Measurements from ENCODE around the gene OXLD1. TPM values are rescaled to one million over a fixed set of nuclear protein-coding genes. Genes with fewer than 3 reads are reported as not detected.
A peak's percentile ranks its signal among the peaks of the same experiment; 100 is the strongest.
"Not testable (repeated sequence)": the region's sequence is repeated elsewhere in the genome, so short reads cannot be mapped to it uniquely, and the experiment has no call there.

Gene OXLD1
- total RNA-seq, 1 experiment from 2014 or later, result 37.0 TPM

DNA sequence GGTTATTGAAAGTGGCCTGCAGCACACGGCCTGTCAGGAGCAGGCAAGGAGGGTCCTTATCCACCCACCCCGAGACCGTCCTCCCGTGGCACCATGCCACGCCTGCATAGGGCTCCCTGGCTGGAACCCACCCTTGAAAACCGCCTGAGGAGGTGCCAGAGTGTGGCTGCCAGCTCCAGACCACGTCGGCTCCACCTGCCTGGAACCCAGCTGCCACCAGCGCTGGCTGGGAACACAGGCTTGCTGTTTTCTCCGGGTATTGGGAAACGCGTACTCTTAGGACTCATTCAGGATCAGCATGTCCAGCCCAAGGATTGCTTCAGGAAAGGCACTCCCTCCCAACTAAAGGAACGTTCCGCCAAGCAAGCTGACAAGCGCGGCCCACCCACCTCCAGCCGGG lies 10.5 kb upstream of the OXLD1 start:
- Mint-ChIP-seq H3K4me1 (ENCODE audit: low read depth, unreplicated experiment) (peaks cover 5% of the 10 kb centered on the region), H3K27me3 (ENCODE audit: insufficient read depth, unreplicated experiment) (no peaks in the 10 kb centered on the region), H3K27ac (ENCODE audit: unreplicated experiment) (no peak overlapping the region), H3K4me3 (ENCODE audit: unreplicated experiment) (no peak overlapping the region), H3K9me3 (ENCODE audit: unreplicated experiment) (no peaks in the 10 kb centered on the region), H3K36me3 (ENCODE audit: insufficient read depth, unreplicated experiment) (peaks cover 62% of the 10 kb centered on the region)
- Histone ChIP-seq H3K4me1 (no peaks in the 10 kb centered on the region), H3K4me3 (ENCODE audit: low read depth, low read length) (no peak overlapping the region), H3K27me3 (replicated peaks; ENCODE audit: control insufficient read depth, insufficient read depth, low read length) (no peaks in the 10 kb centered on the region), H3K9me3 (no peaks in the 10 kb centered on the region), H3K36me3 (ENCODE audit: control insufficient read depth, insufficient read depth, low read length) (peaks cover 1% of the 10 kb centered on the region; the same call in 1 of the 2 replicates)
- BruUV-seq (replicated peaks), result no TSS peak
- POLR2A ChIA-PET, result no interaction called here
- intact Hi-C loops (cut with micrococcal nuclease; ENCODE audit: unreplicated experiment), result no loop called here
- CTCF ChIA-PET, result interaction anchor here (0.6 kb wide), 1 partner anchor 195 kb away, joined by 4 read pairs; no protein-coding TSS in a partner anchor
- DNase-seq, result no peak
- TF ChIP-seq, protein P1, sequence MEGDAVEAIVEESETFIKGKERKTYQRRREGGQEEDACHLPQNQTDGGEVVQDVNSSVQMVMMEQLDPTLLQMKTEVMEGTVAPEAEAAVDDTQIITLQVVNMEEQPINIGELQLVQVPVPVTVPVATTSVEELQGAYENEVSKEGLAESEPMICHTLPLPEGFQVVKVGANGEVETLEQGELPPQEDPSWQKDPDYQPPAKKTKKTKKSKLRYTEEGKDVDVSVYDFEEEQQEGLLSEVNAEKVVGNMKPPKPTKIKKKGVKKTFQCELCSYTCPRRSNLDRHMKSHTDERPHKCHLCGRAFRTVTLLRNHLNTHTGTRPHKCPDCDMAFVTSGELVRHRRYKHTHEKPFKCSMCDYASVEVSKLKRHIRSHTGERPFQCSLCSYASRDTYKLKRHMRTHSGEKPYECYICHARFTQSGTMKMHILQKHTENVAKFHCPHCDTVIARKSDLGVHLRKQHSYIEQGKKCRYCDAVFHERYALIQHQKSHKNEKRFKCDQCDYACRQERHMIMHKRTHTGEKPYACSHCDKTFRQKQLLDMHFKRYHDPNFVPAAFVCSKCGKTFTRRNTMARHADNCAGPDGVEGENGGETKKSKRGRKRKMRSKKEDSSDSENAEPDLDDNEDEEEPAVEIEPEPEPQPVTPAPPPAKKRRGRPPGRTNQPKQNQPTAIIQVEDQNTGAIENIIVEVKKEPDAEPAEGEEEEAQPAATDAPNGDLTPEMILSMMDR (IDR thresholded peaks at IDR 0.05; ENCODE audit: insufficient read depth in 1 of 2, low read depth in 1 of 2, low read length in 1 of 2, severe bottlenecking in 1 of 2, unreplicated experiment in 1 of 2), result no peak

DNA sequence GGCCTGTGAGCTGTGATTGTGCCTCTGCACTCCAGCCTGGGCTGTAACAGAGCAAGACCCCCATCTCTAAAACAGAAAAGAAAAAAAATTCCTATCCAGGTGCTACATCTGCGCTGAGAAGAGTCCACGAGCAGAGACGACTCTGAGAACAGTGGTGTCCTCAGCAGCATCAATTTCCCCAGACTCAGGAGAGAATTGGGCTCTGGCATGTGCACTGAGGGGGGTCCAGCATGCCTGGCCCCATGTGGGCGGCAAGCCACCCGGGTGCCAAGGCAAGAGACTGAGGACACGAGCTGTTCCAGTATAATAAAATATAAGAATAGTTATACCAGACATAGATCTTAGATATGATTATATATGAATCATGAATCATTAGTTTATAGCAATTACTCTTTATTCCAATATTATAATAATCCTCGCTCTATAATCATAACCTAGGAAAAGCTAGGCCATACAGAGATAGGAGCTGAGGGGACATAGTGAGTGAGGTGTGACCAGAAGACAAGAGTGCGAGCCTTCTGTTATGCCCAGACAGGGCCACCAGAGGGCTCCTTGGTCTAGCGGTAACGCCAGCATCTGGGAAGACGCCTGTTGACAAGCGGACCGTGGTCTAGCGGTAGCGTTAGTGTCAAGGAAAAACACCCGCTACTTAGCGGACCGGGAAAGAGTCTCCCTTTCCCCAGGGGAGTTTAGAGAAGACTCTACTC lies 9.3 kb upstream of the OXLD1 start:
- H3K9me3 Mint-ChIP-seq (ENCODE audit: unreplicated experiment); H3K27ac Mint-ChIP-seq (ENCODE audit: unreplicated experiment); BruUV-seq (replicated peaks); H3K4me3 Mint-ChIP-seq (ENCODE audit: unreplicated experiment); H3K27me3 Mint-ChIP-seq (ENCODE audit: insufficient read depth, unreplicated experiment); H3K4me3 ChIP-seq (ENCODE audit: low read depth, low read length); H3K9me3 ChIP-seq; H3K4me1 ChIP-seq; H3K27me3 ChIP-seq (replicated peaks; ENCODE audit: control insufficient read depth, insufficient read depth, low read length); intact Hi-C loops (cut with micrococcal nuclease; ENCODE audit: unreplicated experiment); H3K4me1 Mint-ChIP-seq (ENCODE audit: low read depth, unreplicated experiment); H3K36me3 ChIP-seq (ENCODE audit: control insufficient read depth, insufficient read depth, low read length): not testable (repeated sequence)
- peaks cover 74% of the 10 kb centered on the region for H3K36me3 Mint-ChIP-seq (ENCODE audit: insufficient read depth, unreplicated experiment)
- DNase-seq, result peak; percentile 55 to 61
- CTCF ChIA-PET, result interaction anchor here (1.0 kb wide), 1 partner anchor 27 kb away, joined by 5 read pairs; no protein-coding TSS in a partner anchor
- TF ChIP-seq, protein P1 (IDR thresholded peaks at IDR 0.05; ENCODE audit: insufficient read depth in 1 of 2, low read depth in 1 of 2, low read length in 1 of 2, severe bottlenecking in 1 of 2, unreplicated experiment in 1 of 2), result peak; percentile 31 to 65
- POLR2A ChIA-PET, result interaction anchor here (0.6 kb wide), 1 partner anchor 154 kb away, joined by 4 read pairs; no protein-coding TSS in a partner anchor

DNA sequence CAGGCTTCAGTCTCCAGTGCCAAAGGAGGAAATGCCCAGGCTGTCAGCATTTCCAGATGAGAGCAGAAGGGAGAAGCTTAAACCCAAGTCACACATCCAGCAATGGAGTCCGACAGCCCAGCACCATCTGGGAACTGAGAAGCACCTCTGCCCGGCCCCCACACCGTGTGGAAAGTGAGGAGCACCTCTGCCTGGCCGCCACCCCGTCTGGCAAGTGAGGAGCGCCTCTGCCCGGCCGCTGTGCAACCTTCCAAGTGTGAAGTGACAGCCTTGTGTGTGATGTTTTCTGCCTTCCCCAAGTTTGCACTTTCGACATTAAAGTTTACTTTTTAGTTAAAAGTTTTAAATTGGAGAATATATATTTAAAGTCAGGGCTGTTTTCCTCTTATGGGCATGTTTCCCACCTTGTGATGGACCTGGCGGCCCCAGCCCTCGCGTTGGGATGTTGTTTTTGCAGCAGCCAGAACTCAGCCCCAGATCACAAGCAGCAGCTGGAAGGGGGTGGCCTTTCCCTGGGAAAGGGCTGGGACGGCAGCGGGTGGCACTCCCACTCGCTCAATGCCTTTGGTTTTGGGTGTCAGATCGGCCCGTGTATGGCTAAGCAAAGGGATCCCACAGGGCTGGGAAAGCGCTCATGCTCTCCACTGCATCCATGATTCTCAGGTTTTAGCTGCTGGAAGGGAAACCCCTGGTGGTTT lies 7.3 kb upstream of the OXLD1 start:
- no TSS peak for BruUV-seq (replicated peaks)
- H3K9me3 Mint-ChIP-seq (ENCODE audit: unreplicated experiment), result no peaks in the 10 kb centered on the region
- Histone ChIP-seq H3K36me3 (ENCODE audit: control insufficient read depth, insufficient read depth, low read length) (peaks cover 5% of the 10 kb centered on the region; the same call in 1 of the 2 replicates), H3K4me3 (ENCODE audit: low read depth, low read length) (no peak overlapping the region), H3K4me1 (no peaks in the 10 kb centered on the region), H3K27me3 (replicated peaks; ENCODE audit: control insufficient read depth, insufficient read depth, low read length) (no peaks in the 10 kb centered on the region), H3K9me3 (no peaks in the 10 kb centered on the region)
- POLR2A ChIA-PET, result no interaction called here
- intact Hi-C loops (cut with micrococcal nuclease; ENCODE audit: unreplicated experiment), result no loop called here
- peaks cover 84% of the 10 kb centered on the region for H3K36me3 Mint-ChIP-seq (ENCODE audit: insufficient read depth, unreplicated experiment)
- TF ChIP-seq, protein P1 (IDR thresholded peaks at IDR 0.05; ENCODE audit: insufficient read depth in 1 of 2, low read depth in 1 of 2, low read length in 1 of 2, severe bottlenecking in 1 of 2, unreplicated experiment in 1 of 2), result no peak
- CTCF ChIA-PET, result no interaction called here
- H3K4me1 Mint-ChIP-seq (ENCODE audit: low read depth, unreplicated experiment), result peaks cover 5% of the 10 kb centered on the region
- no peak for DNase-seq
- H3K27me3 Mint-ChIP-seq (ENCODE audit: insufficient read depth, unreplicated experiment), result no peaks in the 10 kb centered on the region
- peak overlapping the region; percentile 32 for H3K27ac Mint-ChIP-seq (ENCODE audit: unreplicated experiment)
- H3K4me3 Mint-ChIP-seq (ENCODE audit: unreplicated experiment), result no peak overlapping the region
